Measurements from ENCODE around the gene PRRX2.
"Not testable (repeated sequence)": the region's sequence is repeated elsewhere in the genome, so short reads cannot be mapped to it uniquely, and the experiment has no call there.

PRRX2 gene

DNA sequence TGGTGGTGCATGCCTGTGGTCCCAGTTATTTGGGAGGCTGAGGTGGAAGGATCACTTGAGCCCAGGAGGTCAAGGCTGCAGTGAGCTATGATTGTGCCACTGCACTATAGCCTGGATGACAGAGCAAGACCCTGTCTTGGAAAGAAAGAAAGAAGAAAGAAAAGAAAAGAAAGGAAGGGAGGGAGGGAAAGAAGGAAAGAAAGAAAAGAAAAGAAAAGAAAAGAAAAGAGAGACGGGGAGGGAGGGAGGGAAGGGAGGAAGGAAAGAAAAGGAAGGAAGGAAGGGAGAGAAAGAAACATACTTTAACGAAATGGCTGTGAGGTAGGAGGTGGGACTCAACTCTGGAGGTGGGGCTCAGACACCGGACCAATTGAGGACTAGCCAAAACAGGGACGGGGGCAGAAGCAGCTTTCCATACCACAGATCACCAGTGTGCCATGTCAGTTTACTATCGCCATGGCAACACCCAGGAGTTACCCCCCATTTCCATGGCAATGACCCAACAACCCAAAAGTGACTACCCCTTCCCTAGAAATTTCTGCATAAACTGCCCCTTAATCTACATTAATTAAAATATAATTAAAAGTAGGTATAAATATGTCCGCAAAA, 66.1 kb downstream of the PRRX2 start:
- DNase-seq (ENCODE audit: low read depth, low spot score), result no peak

DNA sequence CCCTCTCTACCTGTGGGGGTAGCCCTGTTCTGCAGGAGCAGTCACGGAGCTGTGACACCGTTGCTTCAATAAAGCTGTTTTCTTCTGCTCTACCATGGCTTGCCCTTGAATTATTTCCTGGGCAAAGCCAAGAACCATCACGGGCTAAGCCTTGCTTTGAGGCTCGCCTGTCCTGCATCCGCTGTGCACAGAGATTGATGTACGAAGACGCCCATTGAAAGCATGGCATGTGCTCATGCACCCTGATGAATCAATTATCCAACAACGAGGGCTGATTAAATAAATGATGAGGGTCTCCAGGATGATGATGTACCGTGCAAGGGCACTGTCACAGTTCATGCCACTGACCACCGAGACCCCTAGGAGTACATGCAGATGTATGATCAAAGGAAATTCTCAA, 66.7 kb downstream of the PRRX2 start:
- no peak for DNase-seq (ENCODE audit: low read depth, low spot score)

DNA sequence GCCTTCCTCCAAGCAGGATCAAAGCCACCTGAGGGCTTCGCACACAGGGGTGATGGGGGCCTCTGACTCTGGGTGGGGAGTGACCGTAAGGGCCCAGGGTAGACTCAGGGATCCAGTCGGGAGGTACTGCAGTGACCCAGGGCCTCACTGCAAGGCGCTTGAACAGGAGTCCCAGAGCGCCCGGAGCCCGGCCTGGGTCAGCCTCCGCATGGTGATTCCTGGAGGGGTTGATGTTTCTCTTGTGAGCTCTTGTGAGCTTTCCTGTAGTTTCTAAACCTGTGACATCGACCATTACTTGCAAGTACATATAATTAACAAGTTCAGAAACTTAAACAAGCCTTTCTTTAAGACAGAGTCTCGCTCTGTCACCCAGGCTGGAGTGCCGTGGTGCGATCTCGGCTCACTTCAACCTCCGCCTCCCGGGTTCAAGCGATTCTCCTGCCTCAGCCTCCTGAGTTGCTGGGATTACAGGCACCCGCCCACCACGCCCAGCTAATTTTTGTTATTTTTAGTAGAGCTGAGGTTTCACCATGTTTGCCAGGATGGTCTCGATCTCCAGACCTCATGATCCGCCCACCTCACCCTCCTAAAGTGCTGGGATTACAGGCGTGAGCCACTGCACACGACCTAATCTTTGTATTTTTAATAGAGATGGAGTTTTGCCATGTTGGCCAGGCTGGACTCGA, 67.6 kb downstream of the PRRX2 start:
- no peak for DNase-seq (ENCODE audit: low read depth, low spot score)

DNA sequence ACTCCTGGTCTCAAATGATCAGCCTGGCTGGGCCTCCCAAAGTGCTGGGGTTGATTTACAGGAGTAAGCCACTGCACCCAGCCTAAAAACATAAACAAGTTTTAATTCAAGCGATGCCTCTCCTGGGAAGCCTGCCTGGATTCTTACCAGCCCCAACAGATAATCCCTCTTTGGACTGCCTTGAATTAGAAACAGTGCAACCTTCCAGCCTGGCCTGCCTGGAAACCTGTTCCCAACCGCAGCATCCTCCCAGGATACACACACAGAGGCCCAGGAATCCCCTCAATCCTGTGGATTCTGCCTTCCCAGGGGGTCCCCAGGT, 68.1 kb downstream of the PRRX2 start:
- DNase-seq (ENCODE audit: low read depth, low spot score), result no peak

DNA sequence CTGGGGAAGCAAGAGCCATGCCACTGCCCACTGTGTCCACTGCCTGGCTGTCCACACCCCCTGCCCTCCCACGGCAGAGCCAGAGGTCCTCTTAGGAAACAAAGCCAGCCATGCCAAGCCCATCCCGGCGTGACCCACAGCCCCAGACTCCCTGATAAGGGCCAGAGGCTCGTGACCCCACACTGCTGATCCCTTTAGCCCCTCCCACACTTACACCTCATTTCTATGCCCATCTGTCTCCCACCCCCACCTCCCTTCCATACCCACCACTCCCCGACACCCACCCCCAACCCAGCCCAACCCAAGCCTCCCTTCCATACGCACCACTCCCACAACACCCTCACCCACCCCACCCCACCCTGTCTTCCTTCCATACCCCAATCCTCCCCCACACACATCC, 70.1 kb downstream of the PRRX2 start:
- no peak for DNase-seq (ENCODE audit: low read depth, low spot score)

DNA sequence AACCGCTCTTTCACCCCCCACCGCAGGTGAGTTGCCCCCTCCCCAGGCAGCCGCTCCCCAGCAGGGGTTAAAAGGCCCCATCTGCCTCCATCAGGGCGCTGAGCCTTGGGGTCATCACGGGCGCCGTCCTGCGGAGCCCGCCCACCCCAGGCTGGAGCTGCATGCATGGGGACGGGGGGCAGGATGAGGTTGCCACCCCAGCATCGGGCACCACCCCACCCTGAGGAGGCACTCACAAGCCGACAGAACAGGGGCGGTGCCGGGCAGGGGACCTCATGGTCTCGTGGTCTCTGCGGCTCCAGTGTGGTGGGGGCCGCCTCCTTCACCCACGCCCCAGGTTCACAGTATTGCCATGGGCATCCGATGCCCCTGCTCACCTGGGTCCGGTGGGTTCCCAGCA, 70.9 kb downstream of the PRRX2 start:
- DNase-seq (ENCODE audit: low read depth, low spot score), result no peak

DNA sequence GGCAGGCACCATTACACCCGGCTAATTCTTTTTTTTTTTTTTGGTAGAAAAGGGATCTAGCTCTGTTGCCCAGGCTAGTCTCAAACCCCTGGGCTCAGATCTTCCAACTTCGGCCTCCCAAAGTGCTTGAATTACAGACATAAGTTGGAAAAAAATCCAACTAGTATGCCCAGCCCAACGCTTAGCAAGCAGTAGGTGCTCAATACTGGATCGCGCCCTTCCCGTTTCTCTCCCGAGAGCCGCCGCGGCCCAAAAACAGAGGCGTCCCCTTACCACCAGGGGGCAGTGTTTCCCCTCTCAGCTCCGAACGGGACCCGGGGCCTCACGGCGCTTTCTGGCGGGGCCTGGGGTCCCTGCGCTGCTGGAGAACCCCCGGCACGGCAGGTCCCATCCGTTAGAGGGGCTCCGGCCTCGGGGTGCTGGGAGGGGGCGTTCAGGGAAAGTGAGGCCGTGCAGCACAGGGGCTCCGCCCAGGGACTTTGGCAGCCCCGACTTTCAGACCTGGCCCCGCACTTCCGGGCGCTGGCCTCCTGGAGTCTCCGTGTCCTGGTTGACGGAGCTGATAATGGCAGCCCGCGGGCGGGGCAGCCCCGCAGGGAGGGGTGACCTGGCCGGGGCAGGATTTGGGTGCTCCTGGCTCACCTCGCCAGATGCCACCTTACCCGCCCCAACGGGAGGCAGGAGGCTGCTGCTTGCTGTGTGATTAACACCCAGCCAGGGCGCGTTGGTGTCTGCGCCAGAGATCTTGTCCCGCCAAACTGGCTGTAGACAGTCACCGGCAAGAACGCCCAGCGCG, 72.2 kb downstream of the PRRX2 start:
- DNase-seq (ENCODE audit: low read depth, low spot score), result peak; percentile 91

DNA sequence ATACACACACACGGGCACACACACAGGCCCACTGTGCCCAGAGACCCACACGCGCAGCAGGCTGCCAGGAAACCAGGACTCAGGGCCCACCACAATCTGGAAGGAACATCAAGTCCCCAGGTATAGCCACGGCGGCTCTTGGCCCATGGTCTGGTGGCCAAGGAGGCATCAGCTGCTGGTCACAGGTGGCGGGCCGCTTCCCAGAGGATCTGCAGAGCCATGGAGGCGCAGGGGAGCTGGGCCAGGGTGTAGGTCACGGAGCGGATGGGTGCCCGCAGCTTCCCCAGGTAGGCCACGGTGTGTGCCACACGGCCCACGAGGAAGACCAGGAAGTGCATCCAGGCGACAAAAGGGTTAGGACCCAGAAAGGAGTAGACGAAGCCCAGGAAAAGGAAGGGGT, 74.0 kb downstream of the PRRX2 start:
- no peak for DNase-seq (ENCODE audit: low read depth, low spot score)

DNA sequence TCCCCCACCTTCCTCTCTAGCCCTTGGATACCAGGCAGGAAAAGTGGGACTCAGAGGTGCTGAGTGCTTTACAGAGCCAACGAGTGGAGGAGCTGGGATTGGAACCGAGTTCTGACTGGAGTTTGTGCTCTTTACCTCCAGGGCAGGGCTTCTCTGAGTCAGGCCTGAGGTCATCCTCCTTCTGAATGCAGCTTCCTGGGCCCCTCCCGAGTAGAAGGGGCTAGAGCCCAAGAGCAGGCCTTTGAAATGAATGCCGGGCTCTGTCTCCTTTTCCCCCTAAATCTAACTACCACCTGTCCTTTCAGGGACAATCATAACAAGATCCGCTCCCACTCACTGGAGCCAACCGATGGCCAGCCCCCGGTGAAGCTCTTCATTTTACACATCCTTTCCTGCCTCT, 74.7 kb downstream of the PRRX2 start:
- no peak for DNase-seq (ENCODE audit: low read depth, low spot score)

DNA sequence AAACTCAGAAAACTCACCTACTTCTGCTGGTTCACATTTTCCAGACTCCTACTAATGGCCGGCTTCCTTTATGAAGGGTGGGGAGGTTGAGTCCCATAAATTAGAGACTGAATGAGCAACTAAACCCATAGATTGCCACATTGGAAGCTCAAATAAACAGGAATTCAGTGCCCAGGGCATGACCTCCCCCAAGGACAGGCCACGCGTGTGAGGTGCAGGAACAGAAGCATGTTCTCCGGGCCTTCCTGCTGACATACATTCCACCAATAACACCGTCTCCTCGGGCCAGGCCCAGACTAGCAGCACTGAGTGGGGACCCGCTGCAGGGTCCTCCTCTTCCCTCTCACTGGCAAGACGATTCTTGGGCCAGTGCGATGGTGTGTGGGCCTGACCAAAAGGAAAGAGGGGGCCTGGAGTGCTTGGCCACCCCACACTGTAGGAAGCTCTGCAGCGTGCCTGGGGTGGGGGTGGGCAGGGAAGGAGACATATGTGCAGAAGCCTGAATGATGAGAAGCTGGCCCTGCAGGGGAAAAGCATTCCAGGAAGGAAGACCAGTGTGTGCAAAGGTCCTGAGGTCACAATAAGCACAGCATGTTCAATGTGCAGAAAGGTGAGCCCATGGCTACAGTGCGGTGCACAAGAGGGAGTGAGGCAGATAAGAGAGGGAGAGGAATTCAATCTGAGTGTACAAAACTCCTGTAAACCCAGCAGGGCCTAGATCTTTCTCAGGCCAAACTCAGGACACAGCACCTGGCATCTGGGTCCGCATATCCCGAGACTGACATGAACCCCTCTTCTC, 75.4 kb downstream of the PRRX2 start:
- DNase-seq (ENCODE audit: low read depth, low spot score), result no peak

DNA sequence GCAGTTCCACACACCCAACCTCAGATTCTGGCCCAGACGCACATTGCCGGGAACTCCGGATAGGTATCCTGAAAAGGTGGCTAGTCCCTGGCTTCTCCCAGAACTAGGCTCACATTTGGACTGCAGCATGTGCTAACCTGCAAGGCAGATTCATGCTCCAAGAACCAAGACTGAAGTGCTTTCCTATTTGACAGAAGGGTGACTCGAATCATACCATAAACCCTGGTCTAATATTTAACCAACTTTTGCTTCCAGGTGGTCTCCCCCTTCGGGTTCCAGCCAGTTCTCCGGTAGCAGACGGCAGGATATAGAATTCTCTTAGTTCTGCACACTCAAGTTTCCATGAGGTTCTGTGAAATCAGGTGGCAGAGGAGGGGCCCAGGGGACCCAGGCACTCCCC, 79.8 kb downstream of the PRRX2 start:
- no peak for DNase-seq (ENCODE audit: low read depth, low spot score)

DNA sequence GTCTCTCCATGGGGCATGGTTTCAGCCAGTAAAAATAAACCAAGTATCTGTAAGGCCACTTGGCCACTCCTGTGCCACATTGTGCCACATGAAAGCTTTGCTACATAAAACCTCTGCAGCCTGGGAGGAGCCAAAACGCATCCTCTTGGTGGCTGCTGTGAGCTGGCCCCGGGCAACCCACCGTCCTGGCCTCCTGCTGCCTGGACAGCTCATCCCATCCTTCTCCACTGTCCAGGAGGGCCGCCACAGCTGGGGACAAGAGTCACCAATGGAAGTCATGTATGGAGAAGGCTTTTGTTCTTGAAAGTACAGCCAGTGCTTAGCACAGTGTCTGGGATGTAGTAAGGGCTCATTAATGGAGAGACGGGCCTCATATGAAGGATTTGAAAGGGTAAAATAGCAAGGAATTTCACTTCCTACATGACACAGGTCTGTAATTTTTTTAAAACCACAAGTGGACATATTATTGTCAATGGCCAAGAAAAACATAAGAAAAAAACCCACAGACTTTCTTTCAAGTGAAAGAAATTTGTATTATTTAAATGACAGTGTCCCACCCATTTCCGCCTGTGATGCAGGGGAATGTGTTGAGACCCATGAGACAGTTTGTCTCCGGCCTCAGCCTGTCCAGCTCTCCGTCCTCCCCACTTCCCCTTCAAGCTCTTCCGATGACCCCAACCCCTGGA, 80.8 kb downstream of the PRRX2 start:
- DNase-seq (ENCODE audit: low read depth, low spot score), result no peak

DNA sequence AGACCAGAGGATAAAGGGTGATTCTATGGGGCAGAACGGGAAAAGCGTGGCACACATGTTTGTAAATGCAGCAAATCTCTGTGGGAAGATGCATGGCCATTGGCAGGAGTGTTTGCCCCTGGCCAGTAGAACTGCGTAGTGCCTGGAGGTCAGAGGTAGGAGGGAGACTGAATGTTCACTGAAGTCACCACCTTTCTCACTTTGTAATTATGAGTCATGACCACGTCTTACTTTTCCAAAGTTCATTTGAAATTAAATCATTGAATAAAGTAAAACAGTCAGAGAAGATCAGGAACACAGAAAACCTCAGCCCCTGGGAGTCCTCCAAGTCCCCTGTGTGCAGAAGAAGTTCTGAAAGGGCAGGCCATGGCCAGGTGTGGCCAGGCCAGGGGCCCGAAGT, 82.8 kb downstream of the PRRX2 start:
- no peak for DNase-seq (ENCODE audit: low read depth, low spot score)

DNA sequence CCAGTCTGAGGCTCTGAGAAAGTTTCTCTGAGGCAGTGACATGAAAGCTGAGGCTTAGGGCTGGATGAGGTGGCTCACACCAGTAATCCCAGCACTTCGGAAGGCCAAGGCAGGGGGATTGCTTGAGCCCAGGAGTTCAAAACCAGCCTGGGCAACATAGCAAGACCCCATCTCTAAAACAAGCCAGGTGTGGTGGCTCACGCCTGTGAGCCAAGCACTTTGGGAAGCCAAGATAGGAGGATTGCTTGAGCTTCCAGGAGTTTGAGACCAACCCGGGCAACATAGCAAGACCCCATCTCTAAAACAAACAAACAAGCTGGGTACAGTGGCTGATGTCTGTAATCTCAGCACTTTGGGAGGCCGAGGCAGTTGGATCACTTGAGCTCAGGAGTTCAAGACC, 83.6 kb downstream of the PRRX2 start:
- DNase-seq (ENCODE audit: low read depth, low spot score), result not testable (repeated sequence)

DNA sequence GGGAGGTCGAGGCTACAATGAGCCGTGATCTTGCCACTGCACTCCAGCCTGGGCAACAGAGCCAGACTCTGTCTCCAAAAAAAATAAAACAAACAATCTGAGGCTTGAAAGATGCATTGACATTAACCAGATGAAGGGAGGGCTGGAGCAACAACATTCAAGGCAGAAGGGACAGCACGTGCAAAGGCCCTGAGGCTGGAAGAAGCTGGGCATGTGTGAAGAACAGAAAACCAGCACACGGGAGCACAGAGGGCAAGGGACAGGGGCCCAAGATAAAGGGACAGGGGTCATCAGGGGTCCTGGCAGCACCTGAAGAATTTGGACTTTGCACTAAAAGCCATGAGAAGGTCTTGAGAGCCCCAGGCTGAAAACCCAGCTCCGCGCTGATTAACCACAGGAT, 84.1 kb downstream of the PRRX2 start:
- DNase-seq (ENCODE audit: low read depth, low spot score), result no peak

DNA sequence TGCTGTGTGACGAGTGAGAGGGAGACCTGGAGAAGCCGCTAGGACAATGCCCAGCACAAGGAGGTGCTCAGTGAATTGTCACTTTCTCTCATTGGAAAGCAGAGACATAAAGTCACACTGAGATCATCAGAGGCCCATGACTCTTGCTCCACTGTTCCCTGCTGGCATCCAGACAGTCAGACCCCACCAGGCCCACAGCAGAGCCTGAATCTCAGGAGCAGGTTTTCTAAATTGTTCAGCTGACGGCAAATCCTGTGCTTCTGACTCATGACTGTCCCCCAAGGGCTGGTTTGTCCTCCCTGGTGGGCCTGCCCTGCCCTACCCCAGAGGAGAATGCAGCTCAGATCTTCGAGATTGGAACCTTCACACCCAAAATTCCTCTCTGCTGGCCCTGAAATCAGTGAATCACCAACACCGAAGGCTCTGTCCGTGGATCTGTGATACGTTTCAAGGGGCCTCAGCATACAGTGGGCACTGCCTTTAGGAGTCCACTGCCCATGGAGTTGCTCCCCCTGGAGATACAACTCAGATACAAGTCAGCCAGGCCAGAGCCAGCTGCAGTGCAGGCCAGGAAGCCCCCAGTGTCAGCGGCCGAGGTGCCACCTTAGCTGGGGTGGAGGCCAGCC, 84.7 kb downstream of the PRRX2 start:
- DNase-seq (ENCODE audit: low read depth, low spot score), result peak; percentile 87

DNA sequence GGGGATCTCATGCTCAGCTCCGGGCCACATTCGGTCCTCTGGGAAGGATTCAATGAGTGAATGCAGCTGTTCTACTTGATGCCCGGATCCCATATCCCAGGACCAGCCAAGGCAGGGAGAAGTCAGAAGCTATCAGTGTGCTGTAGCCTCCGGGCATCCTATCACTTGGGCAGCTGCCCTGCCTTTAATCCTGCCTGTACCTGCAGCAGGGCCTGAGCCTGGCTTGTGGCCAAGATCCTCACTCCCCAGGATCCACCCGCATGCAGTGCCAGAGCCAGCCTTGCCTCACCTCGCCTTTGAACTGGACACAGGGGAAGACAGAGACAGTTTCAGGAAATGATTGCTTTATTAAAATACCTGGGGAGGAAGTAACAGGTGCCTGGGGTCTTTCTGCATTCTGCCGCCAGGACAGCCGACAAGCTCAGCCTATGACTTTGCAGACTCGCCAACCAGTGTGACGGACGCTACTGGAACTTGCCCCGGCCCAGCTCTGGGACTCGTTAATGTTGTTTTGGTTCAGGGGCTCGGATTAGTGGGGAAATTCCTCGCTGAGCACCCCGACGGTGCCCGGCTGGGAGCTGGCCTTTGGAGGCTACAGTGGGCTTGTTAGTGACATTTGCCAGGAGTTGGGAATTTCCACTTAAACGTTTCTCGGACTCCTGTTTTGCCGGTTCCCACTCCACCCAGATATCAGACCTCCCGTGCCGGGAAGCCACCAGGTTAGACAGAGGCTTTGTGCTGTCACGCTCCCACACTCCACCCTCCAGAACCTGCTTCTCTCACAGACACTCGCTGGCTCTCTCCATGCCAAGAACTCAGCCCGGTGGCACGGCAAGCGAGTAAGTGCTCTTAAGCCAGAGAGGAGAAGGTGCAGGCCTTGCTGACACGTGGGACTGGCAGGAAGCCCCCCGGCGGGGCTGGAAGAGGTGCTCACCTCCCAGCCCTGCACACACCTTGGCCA, 86.7 kb downstream of the PRRX2 start:
- peak; percentile 44 for DNase-seq (ENCODE audit: low read depth, low spot score)

DNA sequence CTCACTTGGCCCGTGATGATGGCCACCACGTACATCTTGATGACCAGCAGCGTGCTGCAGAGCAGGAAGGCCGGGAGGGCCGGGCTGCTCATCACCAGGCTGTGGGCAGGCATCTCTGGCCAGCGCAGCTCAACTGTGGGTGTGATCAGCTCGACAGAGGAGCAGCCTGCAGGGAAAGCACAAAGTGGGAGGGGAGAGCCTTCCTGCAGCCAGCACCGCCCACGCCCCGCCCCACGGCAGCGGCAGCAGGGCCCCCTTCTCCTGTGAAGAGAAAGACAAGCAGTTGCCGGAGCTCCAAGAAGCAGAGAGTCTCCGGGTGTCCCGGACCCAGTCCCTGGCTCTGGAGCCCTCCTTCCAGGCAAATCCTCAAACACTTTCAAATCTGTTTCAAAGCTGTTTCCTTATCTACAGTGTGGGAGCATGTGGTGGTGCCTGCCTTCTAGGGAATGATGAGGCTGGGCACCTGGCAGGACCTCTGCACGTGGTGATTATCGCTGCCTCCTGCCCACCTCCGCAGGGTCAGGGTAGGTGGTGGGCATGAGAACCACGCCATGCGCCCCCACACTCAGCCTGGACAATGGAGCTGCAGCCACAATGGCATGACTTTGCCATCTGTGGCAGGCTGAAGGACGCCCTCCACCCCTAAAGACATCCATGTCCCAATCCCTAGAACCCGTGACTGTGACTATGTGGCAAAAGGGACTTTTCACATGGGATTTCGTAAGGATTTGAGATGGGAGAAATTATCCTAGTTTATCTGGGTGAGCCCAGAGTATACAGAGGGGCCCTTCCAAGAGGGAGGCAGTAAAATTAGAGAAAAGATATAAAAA, 87.7 kb downstream of the PRRX2 start, which contains the start of gene PTGES:
PTGES (minus strand) TSS at position 143 of the 830 bp plus-strand sequence; CDS start at position 113, 30 bp downstream.
- peak; percentile 77 for DNase-seq (ENCODE audit: low read depth, low spot score)

DNA sequence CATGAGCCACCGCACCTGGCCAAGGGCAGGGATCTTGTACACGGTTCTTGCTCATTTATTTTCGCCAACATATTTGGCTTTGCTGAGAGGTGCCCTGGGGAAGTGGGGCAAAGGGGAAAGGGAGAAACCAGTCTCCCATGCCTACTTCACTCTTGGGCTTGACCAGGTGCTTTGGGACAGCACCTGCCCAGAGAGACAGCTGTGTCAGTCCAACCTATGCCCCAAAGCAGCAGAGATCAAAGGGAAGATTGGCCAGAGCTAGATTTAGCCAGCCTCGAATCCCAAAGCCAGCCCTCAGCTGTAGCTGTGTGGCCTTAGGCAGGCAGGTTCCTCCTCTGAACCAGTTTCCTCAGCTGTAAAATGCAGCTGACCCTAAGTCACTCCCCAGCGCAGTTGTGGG, 89.7 kb downstream of the PRRX2 start:
- no peak for DNase-seq (ENCODE audit: low read depth, low spot score)

Measured in ELF-1 (cell line).